Placental pericyte (primary cell): ENCODE measurements around the gene OGA. TPM values are rescaled to one million over a fixed set of nuclear protein-coding genes. Genes with fewer than 3 reads are reported as not detected.

Source experiments
- total RNA-seq: library from RNA; depleted of rRNA; stranded (reverse); fragments of >200 nt; gene quantifications from 2 replicates; pipeline ENCODE4 v1.2.3, GENCODE V29; 2012

The OGA gene
- total RNA-seq: 75.5 and 78.0 TPM in 2 replicates

GRCh38 chr10:101818119-101818871 is at the start of gene OGA:
Gene OGA (minus strand): TSS chr10:101818444. CDS start chr10:101818022, 422 bp downstream.

GRCh38 chr10:101843032-101844021 is 25.1 kb upstream of the OGA start, which contains the start of gene KCNIP2:
Gene KCNIP2 (minus strand): TSS chr10:101843800. CDS start chr10:101843568, 232 bp downstream.

GRCh38 chr10:101782811-101783735 is 35.2 kb downstream of the OGA start, which contains the start of gene NPM3:
Gene NPM3 (minus strand): TSS chr10:101783446. CDS start chr10:101783390, 56 bp downstream.

GRCh38 chr10:101775273-101776160 is 42.7 kb downstream of the OGA start, which contains the start of gene FGF8:
Gene FGF8 (minus strand): TSS chr10:101776114. CDS start chr10:101775900, 214 bp downstream.

Other genes starting within 250 kb of the OGA start
- gene POLL, start 230.2 kb downstream of the OGA start, total RNA-seq: 11.9 and 16.4 TPM in 2 replicates
- gene DPCD, start 230.1 kb downstream of the OGA start, total RNA-seq: 24.6 and 35.0 TPM in 2 replicates
- gene FBXW4, start 123.3 kb downstream of the OGA start, total RNA-seq: 29.8 and 42.4 TPM in 2 replicates
- not detected in 2 replicates for gene FGF8, start 42.3 kb downstream of the OGA start, total RNA-seq
- 55.8 and 105 TPM in 2 replicates for gene NPM3, start 35.0 kb downstream of the OGA start, total RNA-seq
- 0.44 and 0.57 TPM in 2 replicates for gene KCNIP2, start 25.4 kb upstream of the OGA start, total RNA-seq
- 9.2 and 10.5 TPM in 2 replicates for gene ARMH3, start 237.7 kb upstream of the OGA start, total RNA-seq
- 26.9 and 38.9 TPM in 2 replicates for gene HPS6, start 246.9 kb upstream of the OGA start, total RNA-seq